Vagina (tissue), 2 donors: ENCODE measurements around the gene GUCY1A2. TPM values are rescaled to one million over a fixed set of nuclear protein-coding genes. Genes with fewer than 3 reads are reported as not detected.
"Not testable (repeated sequence)": the region's sequence is repeated elsewhere in the genome, so short reads cannot be mapped to it uniquely, and the experiment has no call there.

Experiments
- DNase-seq, 2 donors: peaks; one replicate each; pipeline ENCODE4 v3.0.0-alpha.2; 2017; ENCODE audit errors: extremely low spot score in 2 of 2
- H3K27ac ChIP-seq: fragments of 200-600 bp; sonication (generic); one replicate; pipeline ENCODE4 v1.5.1; 2019
- H3K27me3 ChIP-seq: fragments of 200-600 bp; sonication (generic); one replicate; pipeline ENCODE4 v1.5.1; 2019
- H3K36me3 ChIP-seq, 2 donors: fragments of 200-600 bp; sonication (generic); one replicate each; pipeline ENCODE4 v1.5.1; 2017 to 2019
- H3K4me1 ChIP-seq: fragments of 200-600 bp; sonication (generic); one replicate; pipeline ENCODE4 v1.5.1; 2019
- H3K4me3 ChIP-seq, 2 donors: fragments of 200-600 bp; sonication (generic); 1 replicate in 1 of 2; 2 replicates in 1 of 2; pipeline ENCODE4 v1.5.1; 2016 to 2019
- H3K9me3 ChIP-seq: fragments of 200-600 bp; sonication (generic); one replicate; pipeline ENCODE4 v1.5.1; 2019
- POLR2A ChIP-seq, 2 donors: fragments of 450-650 bp; IDR thresholded peaks; one replicate each; pipeline ENCODE4 v1.6.1; 2017; ENCODE audit warnings: antibody characterized with exemption in 2 of 2, mild to moderate bottlenecking in 2 of 2, moderate library complexity in 2 of 2
- POLR2AphosphoS5 ChIP-seq, 2 donors: sonication (generic); formaldehyde crosslinking; IDR thresholded peaks; one replicate each; pipeline ENCODE4 v1.9.0; 2017; ENCODE audit warnings: antibody characterized with exemption in 2 of 2, mild to moderate bottlenecking in 2 of 2, low read depth in 1 of 2; ENCODE audit not compliant: insufficient read depth in 1 of 2
- intact Hi-C: fragments of 100-400 bp; cut with DNase I; formaldehyde crosslinking; loops from one replicate; pipeline ENCODE4 v1.15.1; 2023
- total RNA-seq: library from RNA; depleted of rRNA; stranded (reverse); fragments of >200 nt; gene quantifications from one replicate; pipeline ENCODE4 v1.2.3, GENCODE V29; 2016
- TF ChIP-seq, protein P1 (sequence below), 3 experiments: fragments of 450-650 bp in 2 of 3; fragments of 200-600 bp in 1 of 3; sonication (generic) in 1 of 3; IDR thresholded peaks; one replicate each; pipeline ENCODE4 v1.5.1; 2017 to 2019; ENCODE audit warnings: antibody characterized with exemption in 3 of 3, mild to moderate bottlenecking in 2 of 3, moderate library complexity in 2 of 3

GUCY1A2 gene
- total RNA-seq, 1 donor from 2014 or later, result 7.4 TPM

DNA sequence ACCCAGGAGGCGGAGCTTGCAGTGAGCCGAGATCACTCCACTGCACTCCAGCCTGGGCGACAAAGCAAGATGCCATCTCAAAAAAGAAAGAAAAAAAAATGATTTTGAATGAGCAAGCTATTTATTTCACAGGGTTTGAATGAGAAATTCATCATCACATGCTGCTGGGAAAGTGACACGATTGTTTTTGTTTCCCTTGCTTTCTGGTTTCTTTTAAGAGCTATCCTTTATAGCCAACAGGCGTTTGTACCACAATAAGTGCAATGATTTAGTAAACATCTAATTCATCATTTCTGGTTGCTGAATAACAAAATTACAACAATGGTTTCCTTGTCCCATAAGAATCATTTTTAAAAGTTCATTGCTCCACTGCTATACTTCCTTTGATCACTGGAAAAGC lies 129.9 kb downstream of the GUCY1A2 start:
- intact Hi-C loops, result no loop called here
- DNase-seq, result no peak
- no peaks in the 10 kb centered on the region for H3K36me3 ChIP-seq
- no peaks in the 10 kb centered on the region for H3K27me3 ChIP-seq
- H3K4me3 ChIP-seq, result no peak overlapping the region
- no peaks in the 10 kb centered on the region for H3K9me3 ChIP-seq
- H3K27ac ChIP-seq, result no peak overlapping the region
- H3K4me1 ChIP-seq, result no peaks in the 10 kb centered on the region
- TF ChIP-seq POLR2A (IDR thresholded peaks at IDR 0.05) (no peak), POLR2AphosphoS5 (IDR thresholded peaks at IDR 0.05; ENCODE audit: insufficient read depth in 1 of 2, low read depth in 1 of 2) (no peak)
- TF ChIP-seq, protein P1, sequence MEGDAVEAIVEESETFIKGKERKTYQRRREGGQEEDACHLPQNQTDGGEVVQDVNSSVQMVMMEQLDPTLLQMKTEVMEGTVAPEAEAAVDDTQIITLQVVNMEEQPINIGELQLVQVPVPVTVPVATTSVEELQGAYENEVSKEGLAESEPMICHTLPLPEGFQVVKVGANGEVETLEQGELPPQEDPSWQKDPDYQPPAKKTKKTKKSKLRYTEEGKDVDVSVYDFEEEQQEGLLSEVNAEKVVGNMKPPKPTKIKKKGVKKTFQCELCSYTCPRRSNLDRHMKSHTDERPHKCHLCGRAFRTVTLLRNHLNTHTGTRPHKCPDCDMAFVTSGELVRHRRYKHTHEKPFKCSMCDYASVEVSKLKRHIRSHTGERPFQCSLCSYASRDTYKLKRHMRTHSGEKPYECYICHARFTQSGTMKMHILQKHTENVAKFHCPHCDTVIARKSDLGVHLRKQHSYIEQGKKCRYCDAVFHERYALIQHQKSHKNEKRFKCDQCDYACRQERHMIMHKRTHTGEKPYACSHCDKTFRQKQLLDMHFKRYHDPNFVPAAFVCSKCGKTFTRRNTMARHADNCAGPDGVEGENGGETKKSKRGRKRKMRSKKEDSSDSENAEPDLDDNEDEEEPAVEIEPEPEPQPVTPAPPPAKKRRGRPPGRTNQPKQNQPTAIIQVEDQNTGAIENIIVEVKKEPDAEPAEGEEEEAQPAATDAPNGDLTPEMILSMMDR (IDR thresholded peaks at IDR 0.05), result no peak

DNA sequence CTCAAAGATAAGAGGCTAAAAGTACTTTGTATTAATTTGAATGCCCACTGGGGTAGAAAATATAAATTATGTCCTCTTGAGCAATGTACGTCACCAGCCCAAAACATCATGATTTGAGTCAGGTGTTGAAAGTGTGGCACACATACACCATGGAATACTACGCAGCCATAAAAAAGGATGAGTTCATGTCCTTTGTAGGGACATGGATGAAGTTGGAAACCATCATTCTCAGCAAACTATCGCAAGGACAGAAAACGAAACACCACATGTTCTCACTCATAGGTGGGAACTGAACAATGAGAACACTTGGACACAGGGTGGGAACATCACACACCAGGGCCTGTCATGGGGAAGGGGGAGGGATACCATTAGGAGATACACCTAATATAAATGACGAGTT lies 134.6 kb downstream of the GUCY1A2 start:
- H3K27ac ChIP-seq, intact Hi-C loops, H3K4me3 ChIP-seq, H3K27me3 ChIP-seq, H3K9me3 ChIP-seq, H3K36me3 ChIP-seq, DNase-seq, H3K4me1 ChIP-seq: not testable (repeated sequence)

DNA sequence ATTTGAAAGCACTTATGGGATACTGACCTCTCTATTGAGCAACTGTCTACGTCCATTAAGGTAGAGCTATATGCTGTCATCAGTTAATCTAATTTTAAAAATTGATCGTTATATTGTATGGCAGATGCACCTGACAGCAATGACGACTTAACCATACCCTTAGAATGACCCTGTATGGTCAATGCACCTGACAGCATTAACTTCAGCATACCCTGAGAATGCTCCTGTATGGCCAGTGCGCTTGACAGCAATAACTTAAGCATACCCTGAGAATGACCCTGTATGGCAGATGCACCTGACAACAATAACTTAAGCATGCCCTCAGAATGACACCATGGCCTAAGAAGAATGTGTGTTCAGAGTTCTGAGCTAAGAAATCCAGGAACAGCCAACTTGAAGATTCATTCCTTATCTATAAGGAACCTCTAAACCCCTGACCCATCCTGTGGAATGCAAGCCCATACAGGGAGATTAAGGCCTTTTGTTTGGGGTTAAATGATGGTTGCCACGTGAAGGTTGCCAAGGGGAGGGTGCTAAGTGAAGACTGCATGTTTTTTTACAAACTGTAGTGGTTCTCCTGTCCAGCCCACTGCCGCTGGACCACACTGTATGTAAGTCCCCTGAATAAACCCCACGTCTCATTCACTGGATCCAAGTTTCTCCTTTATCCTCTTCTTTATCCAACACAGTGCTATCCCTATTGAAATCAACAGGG lies 138.3 kb downstream of the GUCY1A2 start:
- no peaks in the 10 kb centered on the region for H3K4me1 ChIP-seq
- H3K36me3 ChIP-seq, result no peaks in the 10 kb centered on the region
- intact Hi-C loops, result no loop called here
- H3K9me3 ChIP-seq, result no peaks in the 10 kb centered on the region
- no peak overlapping the region for H3K27ac ChIP-seq
- TF ChIP-seq POLR2A (IDR thresholded peaks at IDR 0.05) (no peak), POLR2AphosphoS5 (IDR thresholded peaks at IDR 0.05; ENCODE audit: insufficient read depth in 1 of 2, low read depth in 1 of 2) (no peak)
- H3K27me3 ChIP-seq, result no peaks in the 10 kb centered on the region
- no peak overlapping the region for H3K4me3 ChIP-seq
- no peak for DNase-seq

DNA sequence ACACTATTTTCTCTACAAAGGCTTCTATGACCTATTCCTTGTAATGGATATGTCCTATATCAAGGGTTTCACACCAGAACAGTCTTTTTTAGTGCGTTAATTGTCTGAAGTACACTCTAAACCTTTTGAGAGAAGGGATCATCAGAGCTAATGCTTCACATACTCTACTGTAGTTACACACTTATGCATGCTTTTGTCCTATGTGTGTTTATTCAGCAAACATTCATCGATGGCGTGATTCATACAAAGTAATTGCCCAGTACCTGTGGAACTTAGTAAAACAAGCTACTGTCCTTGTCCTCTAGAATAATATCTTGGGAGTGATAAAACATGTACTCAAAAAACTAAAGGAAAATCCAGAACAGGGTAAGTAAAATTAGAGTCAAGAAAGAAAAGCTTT lies 139.2 kb downstream of the GUCY1A2 start:
- H3K4me1 ChIP-seq, result no peaks in the 10 kb centered on the region
- no peaks in the 10 kb centered on the region for H3K27me3 ChIP-seq
- no peak for TF ChIP-seq POLR2AphosphoS5 (IDR thresholded peaks at IDR 0.05; ENCODE audit: insufficient read depth in 1 of 2, low read depth in 1 of 2)
- no peak for TF ChIP-seq POLR2A (IDR thresholded peaks at IDR 0.05)
- TF ChIP-seq, protein P1 (IDR thresholded peaks at IDR 0.05), result no peak
- H3K4me3 ChIP-seq, result no peak overlapping the region
- no peak for DNase-seq
- intact Hi-C loops, result no loop called here
- H3K27ac ChIP-seq, result no peak overlapping the region
- no peaks in the 10 kb centered on the region for H3K36me3 ChIP-seq
- no peaks in the 10 kb centered on the region for H3K9me3 ChIP-seq

DNA sequence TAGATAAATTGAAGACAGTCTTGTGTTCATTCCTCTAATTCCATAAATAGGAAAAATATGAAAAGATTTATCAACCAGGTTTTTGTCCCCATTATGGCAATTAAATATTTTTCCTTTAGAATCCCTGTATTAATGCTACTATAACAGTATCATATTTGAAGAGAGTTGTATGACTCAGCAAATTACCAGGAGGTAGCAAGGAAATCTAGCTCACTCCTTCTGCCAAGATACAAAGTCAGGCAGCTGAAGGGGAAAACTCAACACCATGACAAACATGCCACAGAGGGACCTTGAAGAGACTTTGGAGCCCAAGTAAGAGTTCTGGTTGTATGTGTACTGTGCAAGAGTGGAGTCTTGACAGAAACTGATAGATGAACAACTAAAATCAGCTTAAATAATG lies 143.3 kb downstream of the GUCY1A2 start:
- no peaks in the 10 kb centered on the region for H3K36me3 ChIP-seq
- H3K27ac ChIP-seq, result no peak overlapping the region
- TF ChIP-seq POLR2A (IDR thresholded peaks at IDR 0.05) (no peak), POLR2AphosphoS5 (IDR thresholded peaks at IDR 0.05; ENCODE audit: insufficient read depth in 1 of 2, low read depth in 1 of 2) (no peak)
- TF ChIP-seq, protein P1 (IDR thresholded peaks at IDR 0.05), result no peak
- no peak for DNase-seq
- H3K4me3 ChIP-seq, result no peak overlapping the region
- H3K4me1 ChIP-seq, result no peaks in the 10 kb centered on the region
- intact Hi-C loops, result no loop called here
- no peaks in the 10 kb centered on the region for H3K27me3 ChIP-seq
- H3K9me3 ChIP-seq, result no peaks in the 10 kb centered on the region

DNA sequence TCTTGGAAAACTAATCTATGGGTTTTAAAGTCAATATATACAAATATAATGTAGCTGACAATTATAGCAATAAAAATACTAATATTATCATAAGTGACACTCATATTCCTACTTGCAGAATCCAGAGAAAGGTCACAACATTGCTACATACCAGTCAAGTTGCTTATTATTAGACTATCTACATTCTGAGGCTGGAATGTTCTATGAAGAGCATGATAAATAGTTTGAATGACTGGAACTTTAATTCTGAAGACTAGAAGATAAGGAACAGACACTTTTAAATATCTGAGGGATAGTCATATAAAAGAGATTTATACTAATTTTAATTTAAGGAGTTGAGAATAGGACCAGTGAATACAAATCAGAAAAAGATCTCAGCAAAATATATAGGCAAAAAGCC lies 146.0 kb downstream of the GUCY1A2 start:
- Histone ChIP-seq H3K4me3 (no peak overlapping the region), H3K36me3 (no peaks in the 10 kb centered on the region), H3K27ac (no peak overlapping the region), H3K9me3 (no peaks in the 10 kb centered on the region), H3K4me1 (no peaks in the 10 kb centered on the region), H3K27me3 (no peaks in the 10 kb centered on the region)
- intact Hi-C loops, result no loop called here
- DNase-seq, result no peak
- TF ChIP-seq POLR2A (IDR thresholded peaks at IDR 0.05) (no peak), POLR2AphosphoS5 (IDR thresholded peaks at IDR 0.05; ENCODE audit: insufficient read depth in 1 of 2, low read depth in 1 of 2) (no peak)
- TF ChIP-seq, protein P1 (IDR thresholded peaks at IDR 0.05), result no peak
